Neural crest cell (in vitro differentiated cells): ENCODE measurements around the gene PRDM16. TPM values are rescaled to one million over a fixed set of nuclear protein-coding genes. Genes with fewer than 3 reads are reported as not detected.
"Not testable (repeated sequence)": the region's sequence is repeated elsewhere in the genome, so short reads cannot be mapped to it uniquely, and the experiment has no call there.

Experiments used
- DNase-seq: peaks from one replicate; pipeline ENCODE4 v3.0.0; 2021; ENCODE audit warnings: low read depth, mixed read lengths, low spot score
- H3K27ac Mint-ChIP-seq: one replicate; pipeline ENCODE4 v1.8.0; 2021; ENCODE audit warnings: mild to moderate bottlenecking, mixed read lengths; ENCODE audit not compliant: unreplicated experiment
- H3K27me3 Mint-ChIP-seq: 2 replicates; pipeline ENCODE4 v1.8.0; 2021; ENCODE audit warnings: low read depth, mild to moderate bottlenecking, mixed read lengths
- H3K36me3 Mint-ChIP-seq: 2 replicates; pipeline ENCODE4 v1.8.0; 2021; ENCODE audit warnings: low read depth, mild to moderate bottlenecking, mixed read lengths
- H3K4me1 Mint-ChIP-seq: 2 replicates; pipeline ENCODE4 v1.8.0; 2021; ENCODE audit warnings: mixed read lengths
- H3K4me3 Mint-ChIP-seq: one replicate; pipeline ENCODE4 v1.8.0; 2021; ENCODE audit warnings: mild to moderate bottlenecking, mixed read lengths
- H3K9me3 Mint-ChIP-seq: 2 replicates; pipeline ENCODE4 v1.8.0; 2021; ENCODE audit warnings: mixed read lengths
- total RNA-seq: library from RNA; stranded (reverse); gene quantifications from 2 replicates; pipeline ENCODE4 v1.2.1, GENCODE V29; 2021
- TF ChIP-seq, protein P1 (sequence below): fragments of 200-600 bp; sonication (generic); conservative IDR thresholded peaks from 2 replicates; pipeline ENCODE4 v1.5.0; 2021; ENCODE audit warnings: antibody characterized with exemption, mild to moderate bottlenecking

Gene PRDM16
- total RNA-seq, 1 donor from 2014 or later = 11.7 TPM

DNA sequence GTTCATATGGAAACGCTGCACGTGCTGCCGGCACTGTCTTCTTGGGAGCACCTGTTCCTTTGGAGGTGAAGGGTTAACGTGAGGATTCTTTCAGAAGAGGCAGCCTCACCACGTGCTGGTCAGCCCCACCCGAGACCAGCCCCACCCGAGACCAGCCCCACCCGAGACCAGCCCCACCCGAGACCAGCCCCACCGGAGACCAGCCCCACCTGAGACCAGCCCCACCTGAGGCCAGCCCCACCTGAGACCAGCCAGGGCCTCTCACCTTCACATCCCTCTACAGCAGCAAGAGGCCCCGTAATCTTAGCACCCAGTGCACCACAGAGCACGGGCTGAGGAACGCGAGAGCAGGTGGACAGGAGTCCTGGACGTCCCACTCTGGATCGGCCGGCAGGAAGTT lies 18.0 kb downstream of the PRDM16 start:
- H3K9me3 Mint-ChIP-seq = no peaks in the 10 kb centered on the region
- H3K27ac Mint-ChIP-seq = no peak overlapping the region
- TF ChIP-seq, protein P1, sequence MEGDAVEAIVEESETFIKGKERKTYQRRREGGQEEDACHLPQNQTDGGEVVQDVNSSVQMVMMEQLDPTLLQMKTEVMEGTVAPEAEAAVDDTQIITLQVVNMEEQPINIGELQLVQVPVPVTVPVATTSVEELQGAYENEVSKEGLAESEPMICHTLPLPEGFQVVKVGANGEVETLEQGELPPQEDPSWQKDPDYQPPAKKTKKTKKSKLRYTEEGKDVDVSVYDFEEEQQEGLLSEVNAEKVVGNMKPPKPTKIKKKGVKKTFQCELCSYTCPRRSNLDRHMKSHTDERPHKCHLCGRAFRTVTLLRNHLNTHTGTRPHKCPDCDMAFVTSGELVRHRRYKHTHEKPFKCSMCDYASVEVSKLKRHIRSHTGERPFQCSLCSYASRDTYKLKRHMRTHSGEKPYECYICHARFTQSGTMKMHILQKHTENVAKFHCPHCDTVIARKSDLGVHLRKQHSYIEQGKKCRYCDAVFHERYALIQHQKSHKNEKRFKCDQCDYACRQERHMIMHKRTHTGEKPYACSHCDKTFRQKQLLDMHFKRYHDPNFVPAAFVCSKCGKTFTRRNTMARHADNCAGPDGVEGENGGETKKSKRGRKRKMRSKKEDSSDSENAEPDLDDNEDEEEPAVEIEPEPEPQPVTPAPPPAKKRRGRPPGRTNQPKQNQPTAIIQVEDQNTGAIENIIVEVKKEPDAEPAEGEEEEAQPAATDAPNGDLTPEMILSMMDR = no peak
- H3K4me1 Mint-ChIP-seq = peaks cover 12% of the 10 kb centered on the region
- no peaks in the 10 kb centered on the region for H3K27me3 Mint-ChIP-seq
- no peak overlapping the region for H3K4me3 Mint-ChIP-seq
- no peaks in the 10 kb centered on the region for H3K36me3 Mint-ChIP-seq
- DNase-seq = no peak

DNA sequence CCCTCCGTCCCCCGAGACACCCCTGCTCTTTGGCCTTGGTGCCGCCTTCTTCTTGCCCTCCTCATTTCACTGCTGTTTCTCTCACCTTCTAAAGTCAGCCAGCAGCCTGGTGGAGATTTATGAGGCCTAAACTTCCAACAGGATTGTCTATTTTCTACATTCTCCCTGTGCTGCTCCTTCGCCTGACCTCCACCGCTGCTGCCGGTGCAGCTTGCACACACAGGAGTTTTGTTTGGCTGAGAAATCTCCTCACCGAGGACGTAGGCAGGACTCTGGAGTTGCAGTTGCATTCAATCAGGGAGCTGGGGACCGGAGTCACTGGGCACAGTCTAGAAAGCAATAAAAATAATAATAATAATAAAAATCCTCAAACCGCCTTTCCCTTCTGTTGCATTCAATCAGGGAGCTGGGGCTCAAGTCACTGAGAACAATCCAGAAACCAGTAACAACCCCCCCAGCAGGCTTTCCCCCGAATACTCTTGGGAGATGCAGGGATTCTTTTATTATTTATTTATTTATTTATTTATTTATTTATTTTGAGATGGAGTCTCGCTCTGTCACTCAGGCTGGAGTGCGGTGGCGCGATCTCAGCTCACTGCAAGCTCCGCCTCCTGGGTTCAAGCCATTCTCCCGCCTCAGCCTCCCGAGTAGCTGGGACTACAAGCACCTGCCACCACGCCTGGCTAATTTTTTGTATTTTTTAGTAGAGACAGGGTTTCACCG lies 19.1 kb downstream of the PRDM16 start:
- peaks cover 12% of the 10 kb centered on the region for H3K4me1 Mint-ChIP-seq
- not testable (repeated sequence) for H3K9me3 Mint-ChIP-seq, H3K4me3 Mint-ChIP-seq, H3K36me3 Mint-ChIP-seq, H3K27me3 Mint-ChIP-seq, DNase-seq
- H3K27ac Mint-ChIP-seq = peak overlapping the region; percentile 24

- no peaks in the 10 kb centered on the region for H3K36me3 Mint-ChIP-seq
- H3K9me3 Mint-ChIP-seq = no peaks in the 10 kb centered on the region
- DNase-seq = no peak
- peaks cover 8% of the 10 kb centered on the region for H3K4me1 Mint-ChIP-seq
- no peak overlapping the region for H3K27ac Mint-ChIP-seq
- no peaks in the 10 kb centered on the region for H3K27me3 Mint-ChIP-seq
- H3K4me3 Mint-ChIP-seq = no peak overlapping the region
- TF ChIP-seq, protein P1 = no peak
Observed at GRCh38 chr1:3089490-3089889, 20.5 kb downstream of the PRDM16 start.

- no peak for DNase-seq
- H3K36me3 Mint-ChIP-seq = no peaks in the 10 kb centered on the region
- H3K27me3 Mint-ChIP-seq = no peaks in the 10 kb centered on the region
- TF ChIP-seq, protein P1 = no peak
- no peak overlapping the region for H3K4me3 Mint-ChIP-seq
- H3K27ac Mint-ChIP-seq = no peak overlapping the region
- H3K4me1 Mint-ChIP-seq = peaks cover 8% of the 10 kb centered on the region
- no peaks in the 10 kb centered on the region for H3K9me3 Mint-ChIP-seq
Observed at GRCh38 chr1:3091334-3091733, 22.3 kb downstream of the PRDM16 start.

DNA sequence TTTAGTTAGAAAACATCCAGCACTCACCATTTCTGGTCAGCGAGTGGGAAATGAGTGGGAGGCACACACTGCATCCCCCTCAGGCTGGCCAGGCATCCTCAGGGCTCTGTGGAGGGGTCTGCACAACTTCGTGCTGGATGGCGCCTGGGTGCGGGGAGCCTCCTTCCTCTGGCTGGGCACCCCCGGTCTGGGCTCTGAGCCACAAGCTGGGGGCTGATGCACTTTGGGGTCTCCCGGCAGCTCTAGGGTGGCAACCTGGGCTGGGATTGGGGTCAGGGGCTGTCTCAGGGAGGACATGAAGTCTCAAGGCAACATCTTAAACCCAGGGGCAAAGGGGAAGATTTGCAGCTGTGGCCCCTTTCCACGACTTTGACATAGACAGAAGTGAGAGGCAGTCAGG lies 23.5 kb downstream of the PRDM16 start:
- Mint-ChIP-seq H3K27me3 (no peaks in the 10 kb centered on the region), H3K4me3 (no peak overlapping the region), H3K9me3 (no peaks in the 10 kb centered on the region), H3K36me3 (no peaks in the 10 kb centered on the region), H3K27ac (no peak overlapping the region), H3K4me1 (peaks cover 5% of the 10 kb centered on the region)
- no peak for DNase-seq
- TF ChIP-seq, protein P1 = no peak

- H3K27me3 Mint-ChIP-seq = no peaks in the 10 kb centered on the region
Observed at GRCh38 chr1:3093898-3094626, 25.1 kb downstream of the PRDM16 start.

More at GRCh38 chr1:3093898-3094626, 25.1 kb downstream of the PRDM16 start:
- no peak for DNase-seq
- TF ChIP-seq, protein P1 = no peak
- Mint-ChIP-seq H3K36me3 (no peaks in the 10 kb centered on the region), H3K27ac (no peak overlapping the region), H3K4me1 (no peaks in the 10 kb centered on the region), H3K4me3 (no peak overlapping the region), H3K9me3 (no peaks in the 10 kb centered on the region)
